ENCODE data around the gene GFRA4. TPM values are rescaled to one million over a fixed set of nuclear protein-coding genes. Genes with fewer than 3 reads are reported as not detected.

GFRA4 gene
- total and polyA plus RNA-seq, 2 donors (not counting 1 experiment from before 2014, with no cell fraction given): not detected

GRCh38 chr20:3693376-3693775 lies 30.2 kb upstream of the GFRA4 start:
- Histone ChIP-seq H3K9me3 (ENCODE audit: control insufficient read depth, insufficient read depth, low read depth, low read length) (no peaks in the 10 kb centered on the region), H3K4me3 (replicated peaks in 1 of 4; ENCODE audit: control extremely low read depth in 1 of 4, insufficient read depth in 1 of 4, low read depth in 3 of 4, low read length in 4 of 4) (no peak overlapping the region), H3K27ac (ENCODE audit: insufficient read depth, low read length) (no peak overlapping the region), H3K36me3 (ENCODE audit: control insufficient read depth, insufficient read depth, low read length) (no peaks in the 10 kb centered on the region), H3K4me1 (ENCODE audit: control insufficient read depth, extremely low read depth, insufficient read depth, low read length) (no peaks in the 10 kb centered on the region), H3K27me3 (ENCODE audit: control insufficient read depth, insufficient read depth, low read length) (no peaks in the 10 kb centered on the region), H3K4me2 (ENCODE audit: extremely low read depth, insufficient read depth, low read length) (no peak overlapping the region), H3K79me2 (ENCODE audit: control insufficient read depth, insufficient read depth, low read length) (no peaks in the 10 kb centered on the region), H4K20me1 (ENCODE audit: control insufficient read depth, extremely low read depth, insufficient read depth, low read length) (no peaks in the 10 kb centered on the region), H2AFZ (ENCODE audit: low read length) (no peak overlapping the region), H3K9ac (ENCODE audit: insufficient read depth, low read length) (no peak overlapping the region)
- DNase-seq (ENCODE audit: low read depth in 2 of 2): no peak
- TF ChIP-seq CTCF (conservative IDR thresholded peaks at IDR 0.05 in 1 of 2, IDR thresholded peaks at IDR 0.05 in 1 of 2; ENCODE audit: low read depth in 1 of 2, low read length in 2 of 2) (no peak), EZH2 (IDR thresholded peaks at IDR 0.05; ENCODE audit: low read length, missing control alignments) (no peak)

GRCh38 chr20:3692706-3693294 lies 29.6 kb upstream of the GFRA4 start:
- Histone ChIP-seq H3K27ac (ENCODE audit: insufficient read depth, low read length) (no peak overlapping the region), H3K79me2 (ENCODE audit: control insufficient read depth, insufficient read depth, low read length) (no peaks in the 10 kb centered on the region), H3K27me3 (ENCODE audit: control insufficient read depth, insufficient read depth, low read length) (no peaks in the 10 kb centered on the region), H3K36me3 (ENCODE audit: control insufficient read depth, insufficient read depth, low read length) (no peaks in the 10 kb centered on the region), H3K4me1 (ENCODE audit: control insufficient read depth, extremely low read depth, insufficient read depth, low read length) (no peaks in the 10 kb centered on the region), H3K4me2 (ENCODE audit: extremely low read depth, insufficient read depth, low read length) (no peak overlapping the region), H3K4me3 (replicated peaks in 1 of 4; ENCODE audit: control extremely low read depth in 1 of 4, insufficient read depth in 1 of 4, low read depth in 3 of 4, low read length in 4 of 4) (no peak overlapping the region), H4K20me1 (ENCODE audit: control insufficient read depth, extremely low read depth, insufficient read depth, low read length) (no peaks in the 10 kb centered on the region), H3K9ac (ENCODE audit: insufficient read depth, low read length) (no peak overlapping the region), H2AFZ (ENCODE audit: low read length) (no peak overlapping the region), H3K9me3 (ENCODE audit: control insufficient read depth, insufficient read depth, low read depth, low read length) (no peaks in the 10 kb centered on the region)
- no peak for TF ChIP-seq CTCF (conservative IDR thresholded peaks at IDR 0.05 in 1 of 2, IDR thresholded peaks at IDR 0.05 in 1 of 2; ENCODE audit: low read depth in 1 of 2, low read length in 2 of 2)
- no peak for TF ChIP-seq EZH2 (IDR thresholded peaks at IDR 0.05; ENCODE audit: low read length, missing control alignments)
- DNase-seq (ENCODE audit: low read depth in 2 of 2): no peak

GRCh38 chr20:3691897-3692296 lies 28.7 kb upstream of the GFRA4 start:
- no peak overlapping the region for H3K4me2 ChIP-seq (ENCODE audit: extremely low read depth, insufficient read depth, low read length)
- TF ChIP-seq CTCF (conservative IDR thresholded peaks at IDR 0.05 in 1 of 2, IDR thresholded peaks at IDR 0.05 in 1 of 2; ENCODE audit: low read depth in 1 of 2, low read length in 2 of 2) (no peak), EZH2 (IDR thresholded peaks at IDR 0.05; ENCODE audit: low read length, missing control alignments) (no peak)
- no peak overlapping the region for H2AFZ ChIP-seq (ENCODE audit: low read length)
- peaks cover 7% of the 10 kb centered on the region for H3K4me1 ChIP-seq (ENCODE audit: control insufficient read depth, extremely low read depth, insufficient read depth, low read length)
- H3K9ac ChIP-seq (ENCODE audit: insufficient read depth, low read length): no peak overlapping the region
- no peak for DNase-seq (ENCODE audit: low read depth in 2 of 2)
- H3K27ac ChIP-seq (ENCODE audit: insufficient read depth, low read length): no peak overlapping the region
- H3K9me3 ChIP-seq (ENCODE audit: control insufficient read depth, insufficient read depth, low read depth, low read length): no peaks in the 10 kb centered on the region
- no peak overlapping the region for H3K4me3 ChIP-seq (replicated peaks in 1 of 4; ENCODE audit: control extremely low read depth in 1 of 4, insufficient read depth in 1 of 4, low read depth in 3 of 4, low read length in 4 of 4)
- H3K36me3 ChIP-seq (ENCODE audit: control insufficient read depth, insufficient read depth, low read length): no peaks in the 10 kb centered on the region
- no peaks in the 10 kb centered on the region for H3K27me3 ChIP-seq (ENCODE audit: control insufficient read depth, insufficient read depth, low read length)
- no peaks in the 10 kb centered on the region for H3K79me2 ChIP-seq (ENCODE audit: control insufficient read depth, insufficient read depth, low read length)
- no peaks in the 10 kb centered on the region for H4K20me1 ChIP-seq (ENCODE audit: control insufficient read depth, extremely low read depth, insufficient read depth, low read length)

All from fibroblast of lung (primary cell).